ENCODE results near the gene PPP1CC. TPM values are rescaled to one million over a fixed set of nuclear protein-coding genes. Genes with fewer than 3 reads are reported as not detected.
A peak's percentile ranks its signal among the peaks of the same experiment; 100 is the strongest.

PPP1CC gene
- total RNA-seq, 4 donors from 2014 or later: 74.5 to 96.4 (median 83.9) TPM

GRCh38 chr12:110733900-110734299 is 8.8 kb downstream of the PPP1CC start:
- Histone ChIP-seq H3K27me3 (no peaks in the 10 kb centered on the region), H3K27ac (no peak overlapping the region), H3K4me1 (peaks cover 0 to 73% (median 28%) of the 10 kb centered on the region in 4 donors), H3K9me3 (no peaks in the 10 kb centered on the region), H3K4me3 (no peak overlapping the region), H3K36me3 (peaks cover 0 to 52% (median 0%) of the 10 kb centered on the region in 3 donors)
- DNase-seq (ENCODE audit: low spot score in 2 of 2): no peak
- TF ChIP-seq CTCF (IDR thresholded peaks at IDR 0.05) (no peak), EP300 (IDR thresholded peaks at IDR 0.05) (no peak), POLR2A (IDR thresholded peaks at IDR 0.05) (no peak)
- 38 to 52% methylated on average over 1 of the region's 1 CpG for WGBS, 2 donors

- H3K27ac ChIP-seq: peak overlapping the region in 1 of 4 donors; percentile 37
- DNase-seq (ENCODE audit: low spot score in 2 of 2): no peak
- H3K4me1 ChIP-seq: peaks cover 0 to 72% (median 23%) of the 10 kb centered on the region in 4 donors
- no peaks in the 10 kb centered on the region for H3K9me3 ChIP-seq
- 21 to 23% methylated on average over 5 of the region's 5 CpGs for WGBS, 2 donors
- TF ChIP-seq POLR2A (IDR thresholded peaks at IDR 0.05): no peak
- no peak for TF ChIP-seq EP300 (IDR thresholded peaks at IDR 0.05)
- TF ChIP-seq CTCF (IDR thresholded peaks at IDR 0.05): no peak
- H3K4me3 ChIP-seq: no peak overlapping the region
- H3K27me3 ChIP-seq: no peaks in the 10 kb centered on the region
- H3K36me3 ChIP-seq: peaks cover 0 to 59% (median 0%) of the 10 kb centered on the region in 3 donors
Observed at GRCh38 chr12:110733089-110733715, 9.5 kb downstream of the PPP1CC start.

GRCh38 chr12:110732572-110732971 is 10.1 kb downstream of the PPP1CC start:
- H3K9me3 ChIP-seq: no peaks in the 10 kb centered on the region
- no peak for TF ChIP-seq POLR2A (IDR thresholded peaks at IDR 0.05)
- no peak for TF ChIP-seq CTCF (IDR thresholded peaks at IDR 0.05)
- TF ChIP-seq EP300 (IDR thresholded peaks at IDR 0.05): no peak
- no peak overlapping the region for H3K4me3 ChIP-seq
- H3K27me3 ChIP-seq: no peaks in the 10 kb centered on the region
- DNase-seq (ENCODE audit: low spot score in 2 of 2): no peak
- 53 to 62% methylated on average over 3 of the region's 3 CpGs for WGBS, 2 donors
- H3K36me3 ChIP-seq: peaks cover 0 to 63% (median 0%) of the 10 kb centered on the region in 3 donors
- H3K27ac ChIP-seq: no peak overlapping the region
- peaks cover 0 to 66% (median 19%) of the 10 kb centered on the region in 4 donors for H3K4me1 ChIP-seq

GRCh38 chr12:110731479-110731878 is 11.2 kb downstream of the PPP1CC start:
- Histone ChIP-seq H3K27ac (no peak overlapping the region), H3K4me1 (peaks cover 0 to 57% (median 19%) of the 10 kb centered on the region in 4 donors), H3K9me3 (no peaks in the 10 kb centered on the region), H3K4me3 (no peak overlapping the region), H3K27me3 (no peaks in the 10 kb centered on the region), H3K36me3 (peaks cover 0 to 72% (median 3%) of the 10 kb centered on the region in 3 donors)
- no peak for DNase-seq (ENCODE audit: low spot score in 2 of 2)
- TF ChIP-seq EP300 (IDR thresholded peaks at IDR 0.05): no peak
- no peak for TF ChIP-seq POLR2A (IDR thresholded peaks at IDR 0.05)
- WGBS, 2 donors: 89 to 96% methylated on average over 2 of the region's 2 CpGs

GRCh38 chr12:110728628-110729027 is 14.1 kb downstream of the PPP1CC start:
- peaks cover 3 to 77% (median 4%) of the 10 kb centered on the region in 3 donors for H3K36me3 ChIP-seq
- DNase-seq (ENCODE audit: low spot score in 2 of 2): no peak
- no peaks in the 10 kb centered on the region for H3K27me3 ChIP-seq
- TF ChIP-seq EP300 (IDR thresholded peaks at IDR 0.05): no peak
- TF ChIP-seq CTCF (IDR thresholded peaks at IDR 0.05): no peak
- no peak for TF ChIP-seq POLR2A (IDR thresholded peaks at IDR 0.05)
- H3K4me1 ChIP-seq: peaks cover 0 to 38% (median 13%) of the 10 kb centered on the region in 4 donors
- H3K4me3 ChIP-seq: no peak overlapping the region
- WGBS, 2 donors: 90 to 100% methylated on average over 1 of the region's 1 CpG
- no peaks in the 10 kb centered on the region for H3K9me3 ChIP-seq
- no peak overlapping the region for H3K27ac ChIP-seq
